T-helper 1 cell treated with Interleukin-12 subunit alpha and Interleukin-12 subunit beta and Interleukin-4 antibody, amounts not matched to agents 30 μg/mL and 1 μg/mL, for 36 hours (primary cell): ENCODE data around the gene PARP2.
A peak's percentile ranks its signal among the peaks of the same experiment; 100 is the strongest.

Experiments
- H3K27ac Mint-ChIP-seq: one replicate; pipeline ENCODE4 v1.8.0; 2021; ENCODE audit warnings: mild to moderate bottlenecking, mixed read lengths
- H3K27me3 Mint-ChIP-seq: one replicate; pipeline ENCODE4 v1.8.0; 2021; ENCODE audit warnings: low read depth, mixed read lengths
- H3K36me3 Mint-ChIP-seq: one replicate; pipeline ENCODE4 v1.8.0; 2021; ENCODE audit warnings: low read depth, mixed read lengths
- H3K4me1 Mint-ChIP-seq: one replicate; pipeline ENCODE4 v1.8.0; 2021; ENCODE audit warnings: low read depth, mixed read lengths
- H3K4me3 Mint-ChIP-seq: one replicate; pipeline ENCODE4 v1.8.0; 2021; ENCODE audit warnings: mild to moderate bottlenecking, moderate library complexity, mixed read lengths
- H3K9me3 Mint-ChIP-seq: one replicate; pipeline ENCODE4 v1.8.0; 2021; ENCODE audit warnings: mixed read lengths

PARP2 gene

DNA sequence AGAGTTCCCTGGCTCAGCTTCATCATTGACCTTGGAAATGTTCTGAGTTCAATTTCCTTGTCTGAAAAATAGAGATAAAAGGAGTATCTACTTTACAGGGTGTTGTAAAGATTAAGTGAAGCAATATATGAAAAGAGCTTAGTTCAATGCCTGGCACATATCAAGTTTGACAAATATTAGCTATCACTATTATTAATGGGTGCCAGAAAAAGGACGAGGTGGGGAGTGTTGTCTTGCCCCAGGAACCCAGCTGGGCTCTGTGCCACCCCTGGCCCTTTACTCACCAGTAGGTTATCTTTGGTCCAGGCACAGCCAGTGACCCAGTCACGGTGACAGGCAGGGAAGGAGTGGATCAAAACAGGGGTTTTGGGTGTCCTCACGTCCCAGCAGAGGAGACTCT lies 32.0 kb downstream of the PARP2 start:
- no peaks in the 10 kb centered on the region for H3K27me3 Mint-ChIP-seq
- H3K4me1 Mint-ChIP-seq = no peaks in the 10 kb centered on the region
- H3K27ac Mint-ChIP-seq = no peak overlapping the region
- H3K4me3 Mint-ChIP-seq = no peak overlapping the region
- no peaks in the 10 kb centered on the region for H3K9me3 Mint-ChIP-seq
- peaks cover 61% of the 10 kb centered on the region for H3K36me3 Mint-ChIP-seq

DNA sequence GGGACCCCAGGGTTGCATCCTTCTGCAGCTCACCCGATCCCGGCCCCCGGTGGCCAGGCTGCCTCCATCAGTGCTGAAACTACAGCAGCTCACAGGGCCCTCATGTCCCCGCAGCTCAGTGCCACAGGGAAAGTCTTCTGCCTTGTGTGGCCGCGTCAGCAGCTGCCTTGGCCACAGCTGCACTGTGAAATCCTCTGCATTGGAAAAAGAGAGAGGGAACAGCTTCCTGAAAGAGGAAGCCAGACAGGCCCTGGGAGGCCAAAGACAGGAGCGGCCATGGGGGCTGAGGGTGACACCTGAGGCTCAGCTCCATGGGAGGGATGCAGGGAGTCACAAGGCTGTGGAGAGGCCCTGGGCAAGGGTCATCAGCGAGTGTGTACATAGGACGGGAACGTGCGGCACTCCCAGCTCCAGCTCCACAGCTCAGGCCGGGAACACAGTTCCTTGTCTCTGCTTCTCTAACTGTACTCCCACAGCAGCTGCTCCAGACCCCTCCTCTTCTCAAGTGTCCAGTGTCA lies 32.7 kb downstream of the PARP2 start:
- Mint-ChIP-seq H3K27ac (no peak overlapping the region), H3K4me3 (no peak overlapping the region), H3K4me1 (no peaks in the 10 kb centered on the region), H3K27me3 (no peaks in the 10 kb centered on the region), H3K9me3 (no peaks in the 10 kb centered on the region), H3K36me3 (peaks cover 63% of the 10 kb centered on the region)

DNA sequence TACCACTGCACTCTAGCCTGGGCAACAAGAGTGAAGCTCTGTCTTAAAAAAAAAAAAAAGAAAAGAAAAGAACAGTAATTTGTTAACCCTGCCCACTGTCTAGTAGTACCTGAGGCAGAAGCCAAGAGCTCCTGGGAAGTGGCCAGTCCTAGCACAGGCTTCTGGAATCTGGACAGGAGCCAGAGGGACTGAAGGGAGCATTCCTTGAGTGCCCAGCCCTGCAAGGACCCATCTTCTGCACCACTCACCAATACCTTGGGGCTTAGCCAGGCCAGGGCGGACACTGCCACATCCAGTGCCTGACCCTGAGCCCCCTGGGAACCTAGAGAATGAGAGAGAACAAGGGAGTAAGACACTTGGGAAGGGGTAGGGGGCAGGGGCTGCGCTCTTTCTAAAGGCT lies 33.7 kb downstream of the PARP2 start:
- H3K9me3 Mint-ChIP-seq = no peaks in the 10 kb centered on the region
- H3K27ac Mint-ChIP-seq = no peak overlapping the region
- no peaks in the 10 kb centered on the region for H3K27me3 Mint-ChIP-seq
- peaks cover 65% of the 10 kb centered on the region for H3K36me3 Mint-ChIP-seq
- H3K4me1 Mint-ChIP-seq = no peaks in the 10 kb centered on the region
- H3K4me3 Mint-ChIP-seq = no peak overlapping the region

DNA sequence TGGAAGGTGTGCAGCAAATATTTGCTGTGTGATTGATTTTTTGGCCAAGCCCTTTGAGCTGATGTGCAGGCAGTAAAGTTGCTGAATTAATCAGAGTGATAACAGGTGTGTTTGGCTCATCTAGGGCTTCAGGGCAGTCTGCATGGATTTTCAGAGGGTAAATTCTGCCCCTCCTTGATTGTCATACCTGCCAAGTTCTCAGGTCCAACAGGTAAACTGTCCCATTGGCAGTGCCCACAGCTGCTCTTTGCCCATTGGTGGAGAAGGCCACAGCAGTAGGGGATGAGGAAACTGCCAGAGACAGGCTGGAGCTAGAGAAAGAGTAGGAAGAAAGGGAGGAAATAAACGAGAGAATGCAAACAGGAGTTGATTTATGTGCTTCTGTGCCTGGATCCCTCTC lies 36.3 kb downstream of the PARP2 start:
- H3K9me3 Mint-ChIP-seq = no peaks in the 10 kb centered on the region

DNA sequence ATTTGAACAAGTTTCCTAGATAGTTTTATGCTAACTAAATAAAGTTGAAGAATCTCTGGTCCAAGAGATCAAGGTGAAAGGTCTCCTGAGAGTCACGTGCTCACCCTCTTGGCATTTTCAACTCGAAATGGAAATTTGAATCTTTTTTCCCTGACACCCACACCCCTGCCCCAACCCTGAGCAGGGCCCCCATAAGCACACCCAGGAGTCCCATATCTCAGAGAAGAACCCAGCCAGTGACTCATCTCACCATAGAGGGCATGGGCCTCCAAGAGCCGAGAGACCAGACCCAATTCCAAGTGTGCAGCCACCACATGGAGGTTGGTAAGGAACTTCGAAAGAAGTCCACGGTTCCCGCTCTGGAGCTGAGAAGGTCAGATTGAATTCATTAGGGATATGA lies 37.2 kb downstream of the PARP2 start:
- peaks cover 53% of the 10 kb centered on the region for H3K36me3 Mint-ChIP-seq
- H3K27ac Mint-ChIP-seq = no peak overlapping the region
- H3K27me3 Mint-ChIP-seq = no peaks in the 10 kb centered on the region
- H3K9me3 Mint-ChIP-seq = no peaks in the 10 kb centered on the region
- no peak overlapping the region for H3K4me3 Mint-ChIP-seq
- no peaks in the 10 kb centered on the region for H3K4me1 Mint-ChIP-seq

More for the DNA sequence above, 36.3 kb downstream of the PARP2 start:
- Mint-ChIP-seq H3K36me3 (peaks cover 56% of the 10 kb centered on the region), H3K4me1 (no peaks in the 10 kb centered on the region), H3K27me3 (no peaks in the 10 kb centered on the region), H3K4me3 (no peak overlapping the region), H3K27ac (no peak overlapping the region)

DNA sequence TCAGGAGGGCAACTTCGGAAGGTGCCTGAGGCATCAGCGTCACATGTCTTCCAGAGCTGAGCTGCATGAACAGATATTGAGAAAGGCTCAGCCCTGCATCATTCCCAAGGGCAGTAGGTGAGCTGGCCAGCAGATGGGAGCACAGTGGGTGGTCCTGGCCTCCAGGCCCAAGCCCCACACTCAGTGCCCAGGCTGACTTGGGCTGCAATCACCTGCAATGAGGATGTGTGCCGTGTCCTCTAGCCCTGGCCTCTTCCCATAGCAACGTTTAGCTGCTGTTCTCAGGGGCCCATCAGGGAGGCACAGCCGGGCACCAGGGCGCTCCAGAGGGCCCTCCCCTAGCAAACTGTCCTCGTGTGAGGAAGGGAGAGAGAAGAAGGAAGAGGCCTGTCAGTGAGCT lies 37.9 kb downstream of the PARP2 start:
- Mint-ChIP-seq H3K27me3 (no peaks in the 10 kb centered on the region), H3K27ac (peak overlapping the region; percentile 36), H3K4me1 (no peaks in the 10 kb centered on the region), H3K36me3 (peaks cover 55% of the 10 kb centered on the region), H3K4me3 (no peak overlapping the region), H3K9me3 (no peaks in the 10 kb centered on the region)

DNA sequence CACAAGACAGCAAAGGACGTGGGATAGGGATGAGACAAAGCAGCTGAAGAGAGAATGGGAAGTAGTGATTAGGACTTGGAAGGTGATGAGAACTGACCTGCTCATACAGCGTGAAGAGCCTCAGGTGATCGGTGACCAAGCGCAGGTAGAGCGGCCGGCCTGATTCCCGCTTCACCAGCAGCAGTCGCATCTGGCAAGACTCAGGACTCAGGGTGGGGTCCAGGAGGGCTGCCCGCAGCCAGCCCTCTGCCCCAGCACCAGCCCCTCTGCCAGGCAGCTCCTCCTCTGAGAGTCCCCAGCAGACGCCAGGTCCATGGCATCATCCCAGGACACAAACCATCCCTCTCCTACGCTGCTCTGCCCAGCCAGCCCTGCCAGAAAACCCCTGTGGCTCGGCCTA lies 39.1 kb downstream of the PARP2 start:
- Mint-ChIP-seq H3K27ac (peak overlapping the region; percentile 5), H3K4me1 (no peaks in the 10 kb centered on the region), H3K9me3 (no peaks in the 10 kb centered on the region), H3K36me3 (peaks cover 52% of the 10 kb centered on the region), H3K27me3 (no peaks in the 10 kb centered on the region), H3K4me3 (no peak overlapping the region)

DNA sequence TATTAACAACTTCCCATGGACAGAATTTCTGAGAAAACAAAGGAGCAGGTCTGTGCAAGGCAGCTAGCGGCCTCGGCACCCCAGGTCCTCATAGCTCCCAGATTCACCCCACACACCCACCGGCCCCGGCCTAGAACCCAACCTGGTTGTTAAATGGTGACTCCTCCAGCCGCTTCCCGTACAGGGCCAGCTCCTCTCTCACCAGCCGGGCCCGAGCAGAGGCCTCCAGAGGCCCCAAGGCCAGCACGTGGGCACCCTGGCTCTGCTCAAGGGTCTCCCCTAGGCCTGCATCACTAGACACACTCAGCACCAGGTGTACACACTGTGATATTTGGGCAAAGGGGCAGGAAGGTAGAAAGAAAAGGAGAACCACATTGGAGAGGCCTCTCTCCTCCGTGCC lies 39.6 kb downstream of the PARP2 start:
- no peaks in the 10 kb centered on the region for H3K27me3 Mint-ChIP-seq
- H3K36me3 Mint-ChIP-seq = peaks cover 52% of the 10 kb centered on the region
- no peaks in the 10 kb centered on the region for H3K4me1 Mint-ChIP-seq
- no peaks in the 10 kb centered on the region for H3K9me3 Mint-ChIP-seq
- H3K27ac Mint-ChIP-seq = no peak overlapping the region
- H3K4me3 Mint-ChIP-seq = no peak overlapping the region

DNA sequence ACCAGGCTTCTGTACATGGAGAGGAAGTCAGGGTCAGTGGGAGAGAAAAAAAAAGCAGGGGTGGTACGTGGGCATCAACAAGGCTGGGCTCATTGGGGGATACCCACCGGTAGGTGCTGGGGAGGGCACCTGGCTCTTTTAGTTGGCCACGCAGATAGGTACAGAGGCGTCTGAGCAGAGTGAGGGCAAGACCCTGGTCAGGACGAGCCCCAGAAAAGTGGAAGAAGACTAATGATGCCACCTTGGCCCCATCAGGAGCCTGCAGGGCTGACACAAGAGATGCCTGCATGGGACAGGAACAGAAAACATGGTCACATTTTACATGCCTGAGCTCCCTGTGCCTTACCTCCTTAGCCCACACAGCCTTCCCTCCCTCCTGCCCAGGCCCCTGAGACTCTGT lies 40.2 kb downstream of the PARP2 start:
- Mint-ChIP-seq H3K36me3 (peaks cover 53% of the 10 kb centered on the region), H3K27me3 (no peaks in the 10 kb centered on the region), H3K9me3 (no peaks in the 10 kb centered on the region), H3K4me3 (no peak overlapping the region), H3K4me1 (no peaks in the 10 kb centered on the region), H3K27ac (no peak overlapping the region)

DNA sequence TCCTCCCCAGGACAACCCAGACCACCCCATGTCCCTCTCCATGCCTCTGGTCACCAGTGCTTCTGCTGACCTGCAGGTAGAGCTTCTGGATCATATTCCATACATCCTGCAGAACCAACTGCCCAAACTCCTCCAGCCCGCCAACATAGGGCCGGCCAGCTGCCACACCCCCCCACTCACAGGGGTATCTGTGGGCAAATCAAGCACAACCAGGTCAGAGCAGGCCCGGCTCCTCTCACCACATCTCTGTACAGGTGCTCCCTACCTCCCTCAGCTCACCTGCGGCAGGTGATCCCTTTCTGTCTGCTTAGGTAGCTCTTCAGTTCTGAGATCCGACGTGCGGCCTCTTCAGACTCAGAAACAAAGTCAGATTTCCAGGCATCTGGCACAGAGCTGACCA lies 40.9 kb downstream of the PARP2 start:
- Mint-ChIP-seq H3K4me1 (no peaks in the 10 kb centered on the region), H3K9me3 (no peaks in the 10 kb centered on the region), H3K36me3 (peaks cover 52% of the 10 kb centered on the region), H3K4me3 (no peak overlapping the region), H3K27me3 (no peaks in the 10 kb centered on the region), H3K27ac (no peak overlapping the region)

DNA sequence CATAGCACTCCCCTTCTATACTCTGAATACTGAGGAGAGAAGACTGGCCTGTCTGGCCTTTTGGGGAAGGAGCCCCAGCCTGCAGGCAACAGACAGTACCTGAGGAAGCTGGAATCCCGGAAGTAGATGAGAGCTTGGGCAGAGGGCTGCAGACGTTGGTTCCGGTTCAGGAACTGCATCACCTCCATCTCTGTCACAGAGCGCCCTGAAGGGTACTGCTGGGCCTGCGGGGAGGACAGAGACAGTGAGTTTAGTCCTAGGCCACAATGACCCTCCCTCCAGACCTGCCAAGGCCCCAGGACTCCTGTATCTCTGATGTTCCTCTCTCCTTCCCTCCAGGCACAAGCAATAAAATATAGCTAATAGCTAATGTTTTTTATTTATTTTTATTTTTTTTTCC lies 41.5 kb downstream of the PARP2 start:
- Mint-ChIP-seq H3K27ac (no peak overlapping the region), H3K4me3 (no peak overlapping the region), H3K9me3 (no peaks in the 10 kb centered on the region), H3K36me3 (peaks cover 51% of the 10 kb centered on the region), H3K4me1 (no peaks in the 10 kb centered on the region), H3K27me3 (no peaks in the 10 kb centered on the region)

DNA sequence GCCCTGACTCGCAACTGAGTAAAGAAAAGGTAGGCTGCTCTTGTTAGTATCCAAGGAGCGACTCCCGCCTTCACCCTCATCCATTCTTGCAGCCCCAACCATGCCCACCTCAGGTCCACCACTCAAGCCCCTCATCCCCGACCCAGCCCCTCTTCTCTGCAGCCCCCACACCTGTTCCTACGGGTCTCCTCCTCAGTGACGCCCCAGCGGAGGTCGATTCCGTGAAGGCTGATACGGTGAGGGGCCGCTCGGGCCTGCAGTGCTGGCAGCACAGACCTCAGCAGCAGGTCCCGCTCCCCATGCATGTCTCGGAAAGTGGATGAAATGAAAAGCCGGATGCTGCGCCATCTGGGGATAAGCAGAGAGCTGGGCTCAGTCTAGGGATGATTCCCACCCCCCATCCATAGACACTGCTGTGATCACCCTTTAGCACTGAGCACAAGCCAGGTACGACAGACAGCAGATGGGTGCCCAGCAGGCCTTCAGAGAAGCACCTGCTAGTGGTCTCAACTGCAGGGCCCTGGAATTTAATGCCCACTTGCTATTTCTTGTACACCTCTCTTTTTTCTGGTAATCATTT lies 42.9 kb downstream of the PARP2 start:
- H3K9me3 Mint-ChIP-seq = no peaks in the 10 kb centered on the region
- H3K4me1 Mint-ChIP-seq = no peaks in the 10 kb centered on the region
- no peaks in the 10 kb centered on the region for H3K27me3 Mint-ChIP-seq
- no peak overlapping the region for H3K4me3 Mint-ChIP-seq
- no peak overlapping the region for H3K27ac Mint-ChIP-seq
- peaks cover 46% of the 10 kb centered on the region for H3K36me3 Mint-ChIP-seq

DNA sequence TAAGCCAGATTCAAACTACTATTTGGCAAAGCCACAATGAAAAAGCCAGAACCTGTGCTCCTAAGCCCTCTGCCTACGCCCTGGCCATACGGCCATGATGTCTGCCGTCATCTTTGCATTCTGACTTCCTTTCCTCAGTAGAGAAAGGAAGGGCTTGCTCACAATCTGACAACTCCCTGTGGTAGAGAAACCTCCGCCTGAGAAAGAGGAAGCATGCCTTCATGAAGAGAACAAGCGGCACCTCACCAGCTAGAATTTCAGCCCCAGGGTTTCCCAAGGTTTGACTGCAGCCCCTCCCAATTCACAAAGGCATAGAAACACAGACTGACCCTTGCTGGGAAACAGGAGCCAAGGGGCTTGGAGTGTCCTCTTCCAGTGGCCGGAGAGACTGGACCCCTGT lies 44.1 kb downstream of the PARP2 start:
- H3K9me3 Mint-ChIP-seq = no peaks in the 10 kb centered on the region
- no peaks in the 10 kb centered on the region for H3K4me1 Mint-ChIP-seq
- no peak overlapping the region for H3K27ac Mint-ChIP-seq

DNA sequence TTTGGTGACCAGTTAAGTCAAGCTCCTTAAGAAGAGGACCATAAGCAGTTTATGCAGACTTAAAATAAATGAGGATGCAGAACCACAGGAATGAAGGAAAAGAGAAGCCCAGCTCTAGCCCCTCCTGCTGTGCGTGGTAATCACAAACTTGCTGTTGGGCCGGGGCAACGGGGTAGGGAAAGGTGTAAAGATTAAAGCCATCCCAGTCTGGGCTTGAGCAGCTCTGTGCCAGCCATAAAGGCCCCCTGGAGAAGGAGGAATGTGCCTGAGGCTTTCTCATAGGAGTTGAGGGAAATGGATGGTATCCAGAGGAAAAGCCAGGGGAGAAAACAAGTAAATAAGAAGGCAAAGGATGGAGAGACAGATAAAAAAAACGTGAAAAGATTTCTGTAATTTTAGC lies 44.7 kb downstream of the PARP2 start:
- peaks cover 45% of the 10 kb centered on the region for H3K36me3 Mint-ChIP-seq
- H3K4me1 Mint-ChIP-seq = no peaks in the 10 kb centered on the region
- no peaks in the 10 kb centered on the region for H3K9me3 Mint-ChIP-seq
- no peaks in the 10 kb centered on the region for H3K27me3 Mint-ChIP-seq
- no peak overlapping the region for H3K27ac Mint-ChIP-seq
- H3K4me3 Mint-ChIP-seq = no peak overlapping the region

More for the DNA sequence above, 44.1 kb downstream of the PARP2 start:
- Mint-ChIP-seq H3K36me3 (peaks cover 42% of the 10 kb centered on the region), H3K4me3 (no peak overlapping the region), H3K27me3 (no peaks in the 10 kb centered on the region)

DNA sequence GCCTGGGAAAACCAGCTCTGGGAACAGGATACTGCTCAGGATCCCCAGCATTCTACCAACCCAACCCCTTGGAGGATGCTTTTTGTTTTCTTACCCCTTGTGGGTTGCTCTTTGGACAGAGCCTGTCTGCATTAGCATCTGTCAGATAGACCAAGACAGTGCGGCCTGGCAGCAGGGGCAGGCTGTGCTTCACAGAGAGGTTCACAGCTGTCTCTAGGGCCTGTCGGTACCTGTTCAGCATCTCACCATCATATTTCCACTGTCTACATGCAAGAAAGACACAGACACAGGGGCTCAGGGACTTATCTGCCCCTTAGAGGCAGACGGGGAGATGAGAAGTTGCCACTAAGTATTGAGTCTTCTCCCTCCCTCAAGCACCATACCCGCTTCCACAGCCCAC lies 48.1 kb downstream of the PARP2 start:
- Mint-ChIP-seq H3K27me3 (no peaks in the 10 kb centered on the region), H3K9me3 (no peaks in the 10 kb centered on the region), H3K27ac (no peak overlapping the region), H3K36me3 (peaks cover 45% of the 10 kb centered on the region), H3K4me3 (no peak overlapping the region), H3K4me1 (no peaks in the 10 kb centered on the region)

DNA sequence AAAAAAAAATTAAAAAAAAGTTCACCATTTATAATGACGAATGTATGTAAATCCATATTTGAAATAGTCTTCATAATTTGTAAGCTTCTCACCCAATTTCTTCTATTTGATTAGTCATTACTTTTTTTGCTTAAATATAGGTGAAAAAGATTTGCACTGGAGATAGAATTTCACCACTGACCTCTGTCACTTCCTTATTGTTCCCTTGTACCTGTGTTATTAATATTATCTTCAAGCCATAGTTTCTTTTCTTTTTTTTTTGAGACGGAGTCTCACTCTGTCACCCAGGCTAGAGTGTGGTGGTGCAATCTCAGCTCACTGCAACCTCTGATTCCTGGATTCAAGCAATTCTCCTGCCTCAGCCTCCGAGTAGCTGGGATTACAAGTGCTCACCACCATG lies 54.1 kb downstream of the PARP2 start:
- Mint-ChIP-seq H3K27ac (no peak overlapping the region), H3K9me3 (no peaks in the 10 kb centered on the region), H3K36me3 (peaks cover 43% of the 10 kb centered on the region), H3K4me3 (no peak overlapping the region), H3K27me3 (no peaks in the 10 kb centered on the region), H3K4me1 (peaks cover 13% of the 10 kb centered on the region)
